ENCODE results near the gene SMAD2.
"Not testable (repeated sequence)": the region's sequence is repeated elsewhere in the genome, so short reads cannot be mapped to it uniquely, and the experiment has no call there.

Gene SMAD2

DNA sequence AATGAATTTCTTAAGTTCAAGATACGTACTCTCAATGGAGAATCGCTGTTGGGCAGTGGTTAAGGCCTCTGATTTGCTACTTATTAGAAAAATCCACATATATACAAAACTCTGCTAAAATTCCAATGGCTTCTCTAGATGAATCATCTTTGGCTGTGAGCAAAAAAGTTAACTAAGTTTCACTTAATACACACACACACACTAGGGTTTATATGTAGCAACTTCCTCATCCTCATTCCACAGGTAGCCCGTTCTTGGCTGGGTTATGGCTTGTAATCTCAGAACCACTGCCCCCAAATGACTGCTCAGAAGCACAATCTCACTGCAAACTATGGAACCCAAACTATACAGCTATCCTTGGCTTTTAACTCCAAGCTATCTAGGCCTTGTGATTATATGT, 99.7 kb downstream of the SMAD2 start:
- H3K4me3 ChIP-seq (ENCODE audit: low read depth in 1 of 2, low read length in 2 of 2), result no peak overlapping the region
- H3K27me3 ChIP-seq (ENCODE audit: control insufficient read depth in 1 of 2, insufficient read depth in 2 of 2, low read length in 2 of 2), result no peaks in the 10 kb centered on the region
- H3K9ac ChIP-seq (ENCODE audit: low read depth in 1 of 2, low read length in 2 of 2), result no peak overlapping the region
- no peaks in the 10 kb centered on the region for H3K4me1 ChIP-seq (ENCODE audit: control insufficient read depth in 1 of 2, insufficient read depth in 2 of 2, low read length in 2 of 2)
- H3K9me3 ChIP-seq (ENCODE audit: control insufficient read depth in 1 of 2, low read length in 2 of 2), result no peaks in the 10 kb centered on the region
- H3K36me3 ChIP-seq (ENCODE audit: control insufficient read depth in 1 of 2, insufficient read depth in 2 of 2, low read length in 2 of 2), result peaks cover 0 to 4% of the 10 kb centered on the region in 2 donors
- H3K27ac ChIP-seq (ENCODE audit: low read depth, low read length), result no peak overlapping the region

DNA sequence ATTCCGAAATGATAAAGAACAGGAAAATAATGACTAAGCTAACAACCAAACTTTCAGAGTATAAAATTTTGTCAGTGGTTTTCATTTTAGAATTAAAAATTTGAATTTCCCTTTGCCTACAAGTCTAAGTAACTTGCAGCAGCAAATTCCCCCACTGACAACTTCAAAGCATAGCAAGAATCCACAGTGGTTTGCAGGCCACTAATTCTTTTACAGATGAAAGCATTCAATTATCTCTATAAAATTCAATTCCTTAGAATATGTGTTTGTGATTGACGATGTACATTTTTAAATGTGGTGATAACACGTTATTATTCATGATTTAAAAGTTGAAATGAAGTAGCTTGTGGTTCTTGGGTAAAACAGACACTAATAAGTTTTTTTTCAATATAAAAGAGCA, 100.6 kb downstream of the SMAD2 start:
- Histone ChIP-seq H3K27ac (ENCODE audit: low read depth, low read length) (no peak overlapping the region), H3K27me3 (ENCODE audit: control insufficient read depth in 1 of 2, insufficient read depth in 2 of 2, low read length in 2 of 2) (no peaks in the 10 kb centered on the region), H3K4me3 (ENCODE audit: low read depth in 1 of 2, low read length in 2 of 2) (no peak overlapping the region), H3K36me3 (ENCODE audit: control insufficient read depth in 1 of 2, insufficient read depth in 2 of 2, low read length in 2 of 2) (peaks cover 0 to 4% of the 10 kb centered on the region in 2 donors), H3K9me3 (ENCODE audit: control insufficient read depth in 1 of 2, low read length in 2 of 2) (no peaks in the 10 kb centered on the region), H3K4me1 (ENCODE audit: control insufficient read depth in 1 of 2, insufficient read depth in 2 of 2, low read length in 2 of 2) (no peaks in the 10 kb centered on the region), H3K9ac (ENCODE audit: low read depth in 1 of 2, low read length in 2 of 2) (no peak overlapping the region)

DNA sequence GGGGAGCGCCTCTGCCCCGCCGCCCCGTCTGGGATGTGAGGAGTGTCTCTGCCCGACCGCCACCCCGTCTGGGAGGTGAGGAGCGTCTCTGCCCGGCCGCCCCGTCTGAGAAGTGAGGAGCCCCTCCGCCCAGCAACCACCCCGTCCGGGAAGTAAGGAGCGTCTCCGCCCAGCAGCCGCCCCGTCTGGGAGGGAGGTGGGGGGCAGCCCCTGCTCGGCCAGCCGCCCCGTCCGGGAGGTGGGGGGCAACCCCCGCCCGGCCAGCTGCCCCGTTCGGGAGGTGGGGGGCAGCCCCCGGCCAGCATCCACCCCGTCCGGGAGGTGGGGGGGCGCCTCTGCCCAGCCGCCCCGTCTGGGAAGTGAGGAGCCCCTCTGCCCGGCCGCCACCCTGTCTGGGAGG, 102.4 kb downstream of the SMAD2 start:
- H3K27me3 ChIP-seq (ENCODE audit: control insufficient read depth in 1 of 2, insufficient read depth in 2 of 2, low read length in 2 of 2), result not testable (repeated sequence)

DNA sequence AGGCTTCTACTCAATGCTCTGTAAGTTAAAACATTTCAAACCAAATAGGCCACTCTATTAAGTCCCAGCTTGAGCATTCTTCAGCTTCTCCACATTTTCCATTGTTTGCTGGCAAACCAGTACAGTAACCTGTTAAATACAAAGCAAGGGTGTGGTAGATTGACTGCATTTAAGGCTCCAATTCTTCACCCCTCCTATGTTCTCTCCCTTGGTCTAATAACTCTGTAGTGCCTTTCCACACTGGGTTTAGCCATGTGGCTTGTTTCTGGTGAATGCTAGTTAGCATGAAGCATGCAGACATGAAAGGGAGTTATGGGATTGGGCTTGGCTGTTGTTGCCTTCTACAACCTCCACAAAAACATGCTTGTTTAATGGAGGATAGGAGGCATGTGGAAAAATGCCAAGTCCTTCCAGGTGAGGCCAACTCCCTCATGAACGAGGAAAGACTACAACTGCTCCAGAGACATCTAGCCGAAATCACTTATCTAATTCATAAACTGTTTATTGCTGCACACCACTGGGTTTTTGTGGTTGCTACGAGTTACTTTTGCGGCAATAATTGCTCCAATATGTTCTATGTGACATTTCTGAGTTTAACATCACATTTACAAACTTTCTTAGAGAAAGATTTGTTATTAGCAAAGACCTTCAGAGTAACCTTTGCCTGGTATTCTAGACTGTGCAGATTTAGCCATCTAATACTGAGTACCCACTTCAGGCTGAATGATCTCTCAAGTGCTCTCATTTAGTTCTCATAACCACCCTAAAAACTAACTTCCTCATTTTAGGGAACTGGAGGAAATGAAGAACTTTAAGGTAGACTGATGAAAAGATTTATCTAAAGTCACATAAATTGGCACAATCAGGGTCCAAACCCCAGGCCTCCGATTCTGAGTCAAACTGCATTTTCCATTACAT, 104.0 kb downstream of the SMAD2 start:
- Histone ChIP-seq H3K4me1 (ENCODE audit: control insufficient read depth in 1 of 2, insufficient read depth in 2 of 2, low read length in 2 of 2) (no peaks in the 10 kb centered on the region), H3K9ac (ENCODE audit: low read depth in 1 of 2, low read length in 2 of 2) (no peak overlapping the region), H3K27ac (ENCODE audit: low read depth, low read length) (no peak overlapping the region), H3K36me3 (ENCODE audit: control insufficient read depth in 1 of 2, insufficient read depth in 2 of 2, low read length in 2 of 2) (peaks cover 0 to 4% of the 10 kb centered on the region in 2 donors), H3K4me3 (ENCODE audit: low read depth in 1 of 2, low read length in 2 of 2) (no peak overlapping the region), H3K27me3 (ENCODE audit: control insufficient read depth in 1 of 2, insufficient read depth in 2 of 2, low read length in 2 of 2) (no peaks in the 10 kb centered on the region), H3K9me3 (ENCODE audit: control insufficient read depth in 1 of 2, low read length in 2 of 2) (no peaks in the 10 kb centered on the region)

More for the DNA sequence above, 102.4 kb downstream of the SMAD2 start:
- H3K4me3 ChIP-seq (ENCODE audit: low read depth in 1 of 2, low read length in 2 of 2); H3K4me1 ChIP-seq (ENCODE audit: control insufficient read depth in 1 of 2, insufficient read depth in 2 of 2, low read length in 2 of 2); H3K36me3 ChIP-seq (ENCODE audit: control insufficient read depth in 1 of 2, insufficient read depth in 2 of 2, low read length in 2 of 2); H3K27ac ChIP-seq (ENCODE audit: low read depth, low read length); H3K9me3 ChIP-seq (ENCODE audit: control insufficient read depth in 1 of 2, low read length in 2 of 2); H3K9ac ChIP-seq (ENCODE audit: low read depth in 1 of 2, low read length in 2 of 2): not testable (repeated sequence)

DNA sequence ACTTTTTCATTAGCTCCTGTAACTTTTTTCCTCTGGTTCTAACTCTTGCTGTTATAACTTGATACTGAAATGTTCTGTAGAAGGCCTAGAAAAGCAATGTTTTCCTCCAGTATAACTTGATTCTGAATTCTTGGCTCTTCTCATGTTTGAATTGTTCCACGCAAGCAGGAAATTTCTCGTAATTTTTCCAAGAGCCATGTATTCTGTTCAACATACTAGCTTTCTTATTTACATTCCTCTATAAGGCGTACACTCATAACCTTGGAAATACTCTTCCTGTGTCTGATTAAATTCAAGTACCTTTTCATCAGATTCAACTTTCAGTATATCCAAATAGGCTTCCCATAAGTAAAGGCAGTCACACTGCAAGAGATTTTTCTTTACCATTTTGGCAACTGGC, 109.1 kb downstream of the SMAD2 start:
- H3K9ac ChIP-seq (ENCODE audit: low read depth in 1 of 2, low read length in 2 of 2), result no peak overlapping the region
- H3K36me3 ChIP-seq (ENCODE audit: control insufficient read depth in 1 of 2, insufficient read depth in 2 of 2, low read length in 2 of 2), result no peaks in the 10 kb centered on the region
- no peaks in the 10 kb centered on the region for H3K9me3 ChIP-seq (ENCODE audit: control insufficient read depth in 1 of 2, low read length in 2 of 2)
- H3K27me3 ChIP-seq (ENCODE audit: control insufficient read depth in 1 of 2, insufficient read depth in 2 of 2, low read length in 2 of 2), result no peaks in the 10 kb centered on the region
- no peak overlapping the region for H3K27ac ChIP-seq (ENCODE audit: low read depth, low read length)
- no peak overlapping the region for H3K4me3 ChIP-seq (ENCODE audit: low read depth in 1 of 2, low read length in 2 of 2)
- H3K4me1 ChIP-seq (ENCODE audit: control insufficient read depth in 1 of 2, insufficient read depth in 2 of 2, low read length in 2 of 2), result peaks cover 0 to 3% of the 10 kb centered on the region in 2 donors

DNA sequence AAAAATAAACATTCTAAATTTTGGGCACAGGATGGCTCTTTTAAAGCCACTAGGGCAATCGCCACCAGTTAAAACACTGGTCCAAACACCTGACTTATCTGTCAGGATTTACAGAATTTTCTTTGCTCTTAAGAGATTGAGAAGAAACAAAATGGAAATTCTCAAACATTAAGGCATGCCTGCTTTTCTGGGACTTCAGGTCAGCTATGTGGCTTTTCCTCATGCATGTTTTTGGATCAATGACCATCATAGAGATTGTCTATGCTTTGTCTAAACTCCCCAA, 112.7 kb downstream of the SMAD2 start:
- no peaks in the 10 kb centered on the region for H3K27me3 ChIP-seq (ENCODE audit: control insufficient read depth in 1 of 2, insufficient read depth in 2 of 2, low read length in 2 of 2)
- no peaks in the 10 kb centered on the region for H3K9me3 ChIP-seq (ENCODE audit: control insufficient read depth in 1 of 2, low read length in 2 of 2)
- no peak overlapping the region for H3K9ac ChIP-seq (ENCODE audit: low read depth in 1 of 2, low read length in 2 of 2)
- peaks cover 0 to 3% of the 10 kb centered on the region in 2 donors for H3K4me1 ChIP-seq (ENCODE audit: control insufficient read depth in 1 of 2, insufficient read depth in 2 of 2, low read length in 2 of 2)
- H3K27ac ChIP-seq (ENCODE audit: low read depth, low read length), result no peak overlapping the region
- no peak overlapping the region for H3K4me3 ChIP-seq (ENCODE audit: low read depth in 1 of 2, low read length in 2 of 2)
- no peaks in the 10 kb centered on the region for H3K36me3 ChIP-seq (ENCODE audit: control insufficient read depth in 1 of 2, insufficient read depth in 2 of 2, low read length in 2 of 2)

DNA sequence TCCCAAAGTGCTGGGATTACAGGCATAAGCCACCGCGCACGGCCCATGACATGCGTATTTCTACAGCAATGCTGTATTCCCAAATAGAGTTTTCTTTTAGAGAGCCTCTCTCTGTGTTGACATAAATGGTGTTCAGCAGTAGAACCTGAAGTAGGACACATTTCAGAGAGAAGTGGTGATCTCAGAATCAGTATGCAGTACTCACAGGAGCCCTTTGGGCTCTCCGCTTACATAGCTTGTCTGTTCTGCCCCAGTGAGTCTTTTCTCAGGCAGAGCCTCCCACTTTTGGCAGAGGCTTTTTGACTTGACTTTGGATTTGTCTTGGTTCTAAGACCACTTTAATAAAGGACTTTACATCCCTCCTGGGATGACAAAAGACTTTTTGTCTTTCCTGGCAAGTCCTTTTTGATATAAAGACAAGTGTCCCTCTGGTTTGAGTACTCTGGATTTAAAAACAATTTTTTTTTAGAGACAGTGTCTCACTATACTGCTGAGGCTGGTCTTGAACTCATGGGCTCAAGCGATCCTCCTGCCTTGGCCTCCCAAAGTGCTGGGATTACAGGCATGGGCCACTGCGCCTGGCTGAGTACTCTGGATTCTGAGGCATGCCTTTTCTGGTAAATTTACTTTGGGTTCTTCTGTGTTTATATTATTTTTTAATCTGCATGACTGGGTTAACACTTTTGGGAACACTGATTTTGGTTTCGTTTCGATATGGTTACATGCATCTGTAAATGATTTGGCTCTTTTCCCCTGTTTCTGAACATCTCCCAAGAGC, 113.3 kb downstream of the SMAD2 start:
- Histone ChIP-seq H3K9ac (ENCODE audit: low read depth in 1 of 2, low read length in 2 of 2) (no peak overlapping the region), H3K9me3 (ENCODE audit: control insufficient read depth in 1 of 2, low read length in 2 of 2) (no peaks in the 10 kb centered on the region), H3K27ac (ENCODE audit: low read depth, low read length) (no peak overlapping the region), H3K4me1 (ENCODE audit: control insufficient read depth in 1 of 2, insufficient read depth in 2 of 2, low read length in 2 of 2) (peaks cover 0 to 3% of the 10 kb centered on the region in 2 donors), H3K36me3 (ENCODE audit: control insufficient read depth in 1 of 2, insufficient read depth in 2 of 2, low read length in 2 of 2) (no peaks in the 10 kb centered on the region), H3K4me3 (ENCODE audit: low read depth in 1 of 2, low read length in 2 of 2) (no peak overlapping the region), H3K27me3 (ENCODE audit: control insufficient read depth in 1 of 2, insufficient read depth in 2 of 2, low read length in 2 of 2) (no peaks in the 10 kb centered on the region)

DNA sequence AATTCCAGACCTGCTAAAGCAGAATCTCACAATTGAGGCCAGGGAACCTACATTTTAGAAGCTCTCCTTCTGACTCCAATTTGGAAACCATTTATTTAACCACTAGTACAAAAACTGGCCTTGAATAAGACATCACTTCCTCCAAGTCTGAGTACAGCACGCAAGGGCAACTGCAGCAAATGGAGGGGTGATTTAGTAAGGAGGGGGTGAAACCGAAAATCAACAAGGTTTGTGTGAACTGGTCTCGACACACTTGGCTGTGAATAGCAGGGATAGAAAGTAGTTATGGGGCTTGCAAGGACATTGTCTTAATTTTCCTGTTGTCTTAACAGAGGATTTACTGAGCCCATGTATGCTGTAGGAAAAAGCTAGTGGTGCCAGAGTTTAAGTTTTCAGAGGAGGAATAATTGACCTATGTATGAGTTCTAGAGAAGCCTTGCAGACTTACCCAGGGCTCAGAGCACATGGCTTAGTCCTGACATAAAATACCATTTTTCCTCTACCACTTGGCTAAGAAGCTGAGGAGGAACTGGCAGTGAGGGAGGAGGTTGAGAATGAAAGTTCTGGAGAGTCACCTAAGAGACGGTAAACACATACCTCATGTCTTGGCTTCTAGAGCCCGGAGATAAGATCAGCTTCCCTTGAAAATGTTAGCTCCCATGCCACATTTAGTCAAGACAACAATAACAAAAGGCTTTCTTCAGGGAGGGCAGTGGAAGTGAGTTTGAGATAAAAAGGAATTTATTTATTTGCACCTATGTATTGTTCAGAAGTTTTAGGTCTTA, 114.8 kb downstream of the SMAD2 start:
- Histone ChIP-seq H3K27me3 (ENCODE audit: control insufficient read depth in 1 of 2, insufficient read depth in 2 of 2, low read length in 2 of 2) (no peaks in the 10 kb centered on the region), H3K9ac (ENCODE audit: low read depth in 1 of 2, low read length in 2 of 2) (no peak overlapping the region), H3K9me3 (ENCODE audit: control insufficient read depth in 1 of 2, low read length in 2 of 2) (no peaks in the 10 kb centered on the region), H3K4me1 (ENCODE audit: control insufficient read depth in 1 of 2, insufficient read depth in 2 of 2, low read length in 2 of 2) (peaks cover 0 to 3% of the 10 kb centered on the region in 2 donors), H3K36me3 (ENCODE audit: control insufficient read depth in 1 of 2, insufficient read depth in 2 of 2, low read length in 2 of 2) (no peaks in the 10 kb centered on the region), H3K4me3 (ENCODE audit: low read depth in 1 of 2, low read length in 2 of 2) (no peak overlapping the region), H3K27ac (ENCODE audit: low read depth, low read length) (no peak overlapping the region)

DNA sequence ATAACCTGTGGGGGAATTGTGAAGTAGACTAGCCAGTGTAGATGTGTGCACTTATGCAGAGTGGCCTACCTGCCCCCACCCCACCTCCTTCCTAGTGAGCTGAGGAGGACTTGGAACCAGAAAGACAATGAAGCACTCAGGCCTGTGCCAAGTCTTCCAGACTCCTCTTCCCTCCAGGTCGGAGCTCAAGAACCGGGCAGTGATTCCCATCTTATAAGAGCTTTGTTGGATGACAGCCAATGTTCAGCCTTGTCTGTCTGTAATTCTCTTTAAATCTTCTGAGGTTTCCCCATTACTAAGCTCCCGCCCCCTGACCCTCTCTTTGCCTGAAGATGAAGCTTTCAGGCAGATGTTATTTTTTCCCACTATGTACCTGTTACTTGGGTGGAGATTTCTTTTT, 121.0 kb downstream of the SMAD2 start:
- H3K27me3 ChIP-seq (ENCODE audit: control insufficient read depth in 1 of 2, insufficient read depth in 2 of 2, low read length in 2 of 2), result no peaks in the 10 kb centered on the region
- no peaks in the 10 kb centered on the region for H3K9me3 ChIP-seq (ENCODE audit: control insufficient read depth in 1 of 2, low read length in 2 of 2)
- no peak overlapping the region for H3K27ac ChIP-seq (ENCODE audit: low read depth, low read length)
- no peak overlapping the region for H3K9ac ChIP-seq (ENCODE audit: low read depth in 1 of 2, low read length in 2 of 2)
- no peak overlapping the region for H3K4me3 ChIP-seq (ENCODE audit: low read depth in 1 of 2, low read length in 2 of 2)
- H3K36me3 ChIP-seq (ENCODE audit: control insufficient read depth in 1 of 2, insufficient read depth in 2 of 2, low read length in 2 of 2), result no peaks in the 10 kb centered on the region
- H3K4me1 ChIP-seq (ENCODE audit: control insufficient read depth in 1 of 2, insufficient read depth in 2 of 2, low read length in 2 of 2), result no peaks in the 10 kb centered on the region

DNA sequence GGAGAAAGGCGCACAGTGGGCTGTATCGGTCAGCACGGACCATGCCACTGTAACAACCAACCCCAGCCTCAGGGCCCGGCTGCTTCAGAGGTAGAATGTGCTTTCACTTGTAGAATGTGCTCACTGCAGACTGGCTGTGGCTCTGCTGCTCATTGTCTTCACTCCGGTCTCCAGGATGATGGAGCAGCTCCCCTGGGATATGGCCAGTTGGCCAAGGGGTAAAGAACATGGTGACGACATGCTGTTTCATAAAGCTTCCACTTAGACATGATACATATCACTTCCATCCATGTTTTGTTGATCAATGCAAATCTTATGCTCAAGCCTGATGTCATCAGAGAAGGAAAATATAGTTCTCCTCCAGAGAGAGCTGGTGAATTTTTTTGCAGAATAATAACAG, 127.7 kb downstream of the SMAD2 start:
- Histone ChIP-seq H3K27ac (ENCODE audit: low read depth, low read length) (no peak overlapping the region), H3K27me3 (ENCODE audit: control insufficient read depth in 1 of 2, insufficient read depth in 2 of 2, low read length in 2 of 2) (peaks cover 4 to 7% of the 10 kb centered on the region in 2 donors), H3K9ac (ENCODE audit: low read depth in 1 of 2, low read length in 2 of 2) (no peak overlapping the region), H3K4me3 (ENCODE audit: low read depth in 1 of 2, low read length in 2 of 2) (no peak overlapping the region), H3K36me3 (ENCODE audit: control insufficient read depth in 1 of 2, insufficient read depth in 2 of 2, low read length in 2 of 2) (no peaks in the 10 kb centered on the region), H3K4me1 (ENCODE audit: control insufficient read depth in 1 of 2, insufficient read depth in 2 of 2, low read length in 2 of 2) (no peaks in the 10 kb centered on the region), H3K9me3 (ENCODE audit: control insufficient read depth in 1 of 2, low read length in 2 of 2) (no peaks in the 10 kb centered on the region)

All from duodenal mucosa (tissue), 2 donors.